Parathyroid adenoma (tissue), 2 donors: ENCODE measurements around the gene EAPP.

ENCODE experiments used
- H2AFZ ChIP-seq: fragments of 300-600 bp; sonication (generic); one replicate; pipeline ENCODE4 v1.7.0; 2017; ENCODE audit warnings: antibody characterized with exemption, mild to moderate bottlenecking
- H3K27ac ChIP-seq: fragments of 300-600 bp; sonication (generic); one replicate; pipeline ENCODE4 v1.7.0; 2017
- H3K27me3 ChIP-seq: fragments of 300-600 bp; sonication (generic); one replicate; pipeline ENCODE4 v1.7.0; 2017; ENCODE audit warnings: low read length; ENCODE audit not compliant: control insufficient read depth, insufficient read depth
- H3K36me3 ChIP-seq: fragments of 300-600 bp; sonication (generic); one replicate; pipeline ENCODE4 v1.7.0; 2017; ENCODE audit warnings: low read length; ENCODE audit not compliant: control insufficient read depth, insufficient read depth
- H3K4me1 ChIP-seq: fragments of 300-600 bp; sonication (generic); one replicate; pipeline ENCODE4 v1.7.0; 2017; ENCODE audit warnings: control low read depth
- H3K4me2 ChIP-seq: fragments of 300-600 bp; sonication (generic); one replicate; pipeline ENCODE4 v1.7.0; 2017; ENCODE audit warnings: low read length
- H3K4me3 ChIP-seq: fragments of 300-600 bp; sonication (generic); one replicate; pipeline ENCODE4 v1.7.0; 2017; ENCODE audit warnings: low read depth, low read length
- H3K79me2 ChIP-seq: fragments of 300-600 bp; sonication (generic); one replicate; pipeline ENCODE4 v1.7.0; 2017; ENCODE audit warnings: control low read depth
- H3K9ac ChIP-seq: fragments of 300-600 bp; sonication (generic); one replicate; pipeline ENCODE4 v1.7.0; 2017; ENCODE audit warnings: mild to moderate bottlenecking
- H3K9me3 ChIP-seq: fragments of 300-600 bp; sonication (generic); one replicate; pipeline ENCODE4 v1.7.0; 2017; ENCODE audit warnings: low read length; ENCODE audit not compliant: control insufficient read depth
- TF ChIP-seq, protein P1 (sequence below): fragments of 300-600 bp; sonication (generic); IDR thresholded peaks from one replicate; pipeline ENCODE4 v1.7.0; 2017; ENCODE audit warnings: antibody characterized with exemption, mild to moderate bottlenecking
- donor health status: primary hyperparathyroidism.

Gene EAPP, protein sequence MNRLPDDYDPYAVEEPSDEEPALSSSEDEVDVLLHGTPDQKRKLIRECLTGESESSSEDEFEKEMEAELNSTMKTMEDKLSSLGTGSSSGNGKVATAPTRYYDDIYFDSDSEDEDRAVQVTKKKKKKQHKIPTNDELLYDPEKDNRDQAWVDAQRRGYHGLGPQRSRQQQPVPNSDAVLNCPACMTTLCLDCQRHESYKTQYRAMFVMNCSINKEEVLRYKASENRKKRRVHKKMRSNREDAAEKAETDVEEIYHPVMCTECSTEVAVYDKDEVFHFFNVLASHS

DNA sequence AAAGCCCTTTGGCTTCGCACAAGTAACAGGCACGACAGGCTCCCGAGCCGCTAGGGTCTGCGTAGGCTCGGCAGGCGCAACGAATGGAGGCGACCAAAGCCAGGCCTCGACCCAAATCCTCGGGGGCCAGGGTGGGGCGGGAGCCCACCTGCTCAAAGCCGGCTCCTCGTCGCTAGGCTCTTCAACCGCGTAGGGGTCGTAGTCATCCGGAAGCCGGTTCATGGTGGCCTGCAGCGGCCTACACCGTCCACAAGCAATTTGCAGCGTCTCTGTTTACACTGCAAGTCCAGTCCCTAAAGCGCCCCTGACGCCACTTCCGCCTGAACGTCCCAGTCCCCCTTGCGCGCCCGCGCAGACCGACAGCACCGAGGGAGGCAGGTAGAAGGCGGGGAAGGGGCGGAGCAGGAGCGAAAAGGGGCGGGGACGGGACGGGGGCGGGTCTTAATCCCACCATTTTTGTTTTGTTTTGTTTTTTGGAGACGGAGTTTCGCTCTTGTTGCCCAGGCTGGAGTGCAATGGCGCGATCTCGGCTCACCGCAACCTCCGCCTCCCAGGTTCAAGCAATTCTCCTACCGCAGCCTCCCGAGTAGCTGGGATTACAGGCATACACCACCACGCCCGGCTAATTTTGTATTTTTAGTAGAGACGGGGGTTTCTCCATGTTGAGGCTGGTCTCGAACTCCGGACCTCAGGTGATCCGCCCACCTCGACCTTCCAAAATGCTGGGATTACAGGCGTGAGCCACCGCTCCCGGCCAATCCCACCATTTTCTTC is at the start of gene EAPP:
EAPP (minus strand) TSS at position 295 of the 774 bp plus-strand sequence; CDS start at position 222, 73 bp downstream.
- Histone ChIP-seq H3K4me3 (peak within 1 kb of the TSS; percentile 94), H3K27ac (peak within 1 kb of the TSS; percentile 93), H3K4me1 (peaks cover 9% of the 10 kb centered on the region), H2AFZ (peak within 1 kb of the TSS; percentile 99), H3K36me3 (no peaks in the 10 kb centered on the region), H3K9me3 (no peaks in the 10 kb centered on the region), H3K9ac (peak within 1 kb of the TSS; percentile 75), H3K4me2 (peak within 1 kb of the TSS; percentile 79), H3K79me2 (peaks cover 14% of the 10 kb centered on the region), H3K27me3 (no peaks in the 10 kb centered on the region)
- TF ChIP-seq, protein P1, sequence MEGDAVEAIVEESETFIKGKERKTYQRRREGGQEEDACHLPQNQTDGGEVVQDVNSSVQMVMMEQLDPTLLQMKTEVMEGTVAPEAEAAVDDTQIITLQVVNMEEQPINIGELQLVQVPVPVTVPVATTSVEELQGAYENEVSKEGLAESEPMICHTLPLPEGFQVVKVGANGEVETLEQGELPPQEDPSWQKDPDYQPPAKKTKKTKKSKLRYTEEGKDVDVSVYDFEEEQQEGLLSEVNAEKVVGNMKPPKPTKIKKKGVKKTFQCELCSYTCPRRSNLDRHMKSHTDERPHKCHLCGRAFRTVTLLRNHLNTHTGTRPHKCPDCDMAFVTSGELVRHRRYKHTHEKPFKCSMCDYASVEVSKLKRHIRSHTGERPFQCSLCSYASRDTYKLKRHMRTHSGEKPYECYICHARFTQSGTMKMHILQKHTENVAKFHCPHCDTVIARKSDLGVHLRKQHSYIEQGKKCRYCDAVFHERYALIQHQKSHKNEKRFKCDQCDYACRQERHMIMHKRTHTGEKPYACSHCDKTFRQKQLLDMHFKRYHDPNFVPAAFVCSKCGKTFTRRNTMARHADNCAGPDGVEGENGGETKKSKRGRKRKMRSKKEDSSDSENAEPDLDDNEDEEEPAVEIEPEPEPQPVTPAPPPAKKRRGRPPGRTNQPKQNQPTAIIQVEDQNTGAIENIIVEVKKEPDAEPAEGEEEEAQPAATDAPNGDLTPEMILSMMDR: no peak

DNA sequence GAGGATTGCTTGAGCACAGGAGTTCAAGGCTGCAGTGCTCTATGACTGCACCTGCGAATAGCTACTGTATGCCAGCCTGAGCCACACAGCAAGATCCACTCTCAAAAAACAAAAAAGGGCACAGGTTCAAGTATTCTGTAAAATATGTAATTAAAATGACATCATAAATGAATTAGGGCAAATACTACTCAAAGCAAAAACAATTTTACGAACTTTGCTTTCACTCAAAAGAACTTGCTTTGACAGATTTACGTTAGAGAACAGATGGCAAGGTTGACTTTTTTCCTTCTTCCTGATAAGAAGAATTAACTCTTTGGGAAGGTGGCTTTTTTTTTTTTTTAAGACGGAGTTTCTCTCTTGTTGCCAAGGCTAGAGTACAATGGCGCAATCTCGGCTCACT is 44.0 kb upstream of the EAPP start:
- H3K4me2 ChIP-seq: no peak overlapping the region
- TF ChIP-seq, protein P1: no peak
- no peak overlapping the region for H2AFZ ChIP-seq
- no peak overlapping the region for H3K9ac ChIP-seq
- no peaks in the 10 kb centered on the region for H3K36me3 ChIP-seq
- H3K4me3 ChIP-seq: no peak overlapping the region
- H3K79me2 ChIP-seq: peaks cover 4% of the 10 kb centered on the region
- no peaks in the 10 kb centered on the region for H3K9me3 ChIP-seq
- no peaks in the 10 kb centered on the region for H3K4me1 ChIP-seq
- H3K27me3 ChIP-seq: no peaks in the 10 kb centered on the region
- H3K27ac ChIP-seq: no peak overlapping the region

DNA sequence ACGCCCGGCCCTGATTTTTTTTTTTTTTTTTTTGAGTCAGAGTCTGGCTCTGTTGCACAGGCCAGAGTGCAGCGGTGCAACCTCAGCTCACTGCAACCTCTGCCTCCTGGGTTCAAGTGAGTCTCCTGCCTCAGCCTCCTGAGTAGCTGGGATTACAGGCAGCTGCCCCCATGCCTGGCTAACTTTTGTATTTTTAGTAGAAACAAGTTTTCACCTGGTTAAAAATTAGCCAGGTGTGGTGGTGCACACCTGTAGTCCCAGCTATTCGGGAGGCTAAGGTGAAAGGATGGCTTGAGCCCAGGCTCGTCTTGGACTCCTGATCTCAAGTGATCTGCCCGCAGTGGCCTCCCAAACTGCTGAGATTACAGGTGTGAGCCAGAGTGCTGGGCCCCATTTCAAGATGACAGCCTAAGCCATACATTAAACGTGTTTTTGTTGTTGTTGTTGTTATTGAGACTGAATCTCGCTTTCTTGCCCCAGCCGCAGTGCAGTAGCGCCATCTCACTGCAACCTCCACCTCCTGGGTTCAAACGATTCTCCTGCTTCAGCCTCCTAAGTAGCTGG is 42.7 kb upstream of the EAPP start:
- Histone ChIP-seq H3K4me1 (no peaks in the 10 kb centered on the region), H3K27me3 (no peaks in the 10 kb centered on the region), H3K36me3 (no peaks in the 10 kb centered on the region), H3K79me2 (peaks cover 4% of the 10 kb centered on the region), H3K9ac (no peak overlapping the region), H3K9me3 (no peaks in the 10 kb centered on the region), H3K27ac (no peak overlapping the region), H3K4me3 (no peak overlapping the region), H2AFZ (no peak overlapping the region), H3K4me2 (no peak overlapping the region)
- TF ChIP-seq, protein P1: no peak

DNA sequence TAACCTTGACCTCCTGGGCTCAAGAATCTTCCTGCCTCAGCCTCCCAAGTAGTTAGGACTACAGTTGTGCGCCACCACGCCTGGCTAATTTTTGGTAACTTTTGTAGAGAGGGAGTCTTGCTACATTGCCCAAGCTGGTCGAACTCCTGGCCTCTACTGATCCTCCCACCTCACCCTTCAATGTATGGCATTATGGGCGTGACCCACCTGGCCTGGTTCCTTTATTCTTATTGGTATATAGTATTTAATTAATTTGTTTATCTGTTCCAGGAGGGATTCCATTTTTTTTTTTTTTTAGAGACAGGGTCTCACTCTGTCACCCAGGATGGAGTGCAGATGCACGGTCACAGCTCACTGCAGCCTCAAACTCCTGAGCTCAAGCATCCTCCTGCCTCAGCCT is 40.9 kb upstream of the EAPP start:
- TF ChIP-seq, protein P1: no peak
- Histone ChIP-seq H3K4me2 (no peak overlapping the region), H3K79me2 (peaks cover 4% of the 10 kb centered on the region), H3K9me3 (no peaks in the 10 kb centered on the region), H3K4me3 (no peak overlapping the region), H3K27me3 (no peaks in the 10 kb centered on the region), H2AFZ (no peak overlapping the region), H3K4me1 (no peaks in the 10 kb centered on the region), H3K36me3 (no peaks in the 10 kb centered on the region), H3K27ac (no peak overlapping the region), H3K9ac (no peak overlapping the region)
